GM06990 (cell line): ENCODE data around the gene MACROH2A1.

Experiments used
- DNase-seq: peaks from one replicate; pipeline ENCODE4 v3.0.0-alpha.2; 2011; ENCODE audit not compliant: insufficient read length; ENCODE audit errors: extremely low read depth
- H3K27me3 ChIP-seq: replicated peaks from 2 replicates; pipeline ENCODE4 v1.6.0; 2011; ENCODE audit warnings: low read length; ENCODE audit not compliant: control insufficient read depth, insufficient read depth
- H3K36me3 ChIP-seq: 2 replicates; pipeline ENCODE4 v1.5.1; 2011; ENCODE audit warnings: low read length; ENCODE audit not compliant: control insufficient read depth, insufficient read depth
- H3K4me3 ChIP-seq: replicated peaks from 2 replicates; pipeline ENCODE4 v1.5.1; 2011; ENCODE audit warnings: low read depth, mild to moderate bottlenecking, control low read depth, low read length
- TF ChIP-seq, protein P1 (sequence below): IDR thresholded peaks from 2 replicates; pipeline ENCODE4 v1.5.1; 2011; ENCODE audit warnings: low read length, control low read depth, mild to moderate bottlenecking, inconsistent platforms; ENCODE audit not compliant: insufficient read depth, poor library complexity, severe bottlenecking

The MACROH2A1 gene

DNA sequence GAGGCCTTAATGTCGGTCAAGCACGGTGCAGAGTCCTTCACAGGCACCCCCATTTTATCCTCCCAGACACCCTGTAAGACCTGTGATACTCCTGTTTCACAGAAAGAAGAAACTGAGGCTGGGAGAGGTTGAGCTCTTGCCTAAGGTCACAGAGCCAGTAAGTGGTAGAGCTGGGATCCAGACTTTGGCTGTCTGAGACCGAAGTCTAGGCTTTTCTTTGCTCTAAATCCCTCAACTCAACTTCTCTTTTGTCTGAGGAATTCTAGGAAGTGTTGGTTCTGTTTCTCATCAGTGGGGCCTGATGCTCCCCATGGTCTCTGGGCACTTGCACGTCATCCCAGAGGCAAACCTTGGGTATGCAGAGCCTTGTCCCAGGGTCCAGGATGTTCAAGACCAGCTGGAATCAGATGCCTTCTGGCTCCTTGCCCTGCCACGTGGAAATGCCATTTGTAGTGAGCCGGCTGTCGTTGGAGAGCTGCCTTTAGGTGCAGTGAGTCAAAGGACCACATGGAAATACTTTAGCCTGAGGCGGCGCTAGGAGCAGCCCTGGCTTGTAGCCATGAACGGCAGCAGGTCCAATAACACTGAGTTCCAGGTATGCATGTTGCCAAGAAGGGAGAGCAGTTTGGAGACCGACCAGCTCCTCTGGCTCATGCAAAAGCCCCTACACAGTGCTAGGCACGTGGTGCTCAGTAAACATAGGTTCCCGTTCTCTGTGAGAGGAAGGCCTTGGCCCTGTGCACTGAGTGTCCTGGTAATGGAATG is 38.9 kb upstream of the MACROH2A1 start:
- DNase-seq = no peak

DNA sequence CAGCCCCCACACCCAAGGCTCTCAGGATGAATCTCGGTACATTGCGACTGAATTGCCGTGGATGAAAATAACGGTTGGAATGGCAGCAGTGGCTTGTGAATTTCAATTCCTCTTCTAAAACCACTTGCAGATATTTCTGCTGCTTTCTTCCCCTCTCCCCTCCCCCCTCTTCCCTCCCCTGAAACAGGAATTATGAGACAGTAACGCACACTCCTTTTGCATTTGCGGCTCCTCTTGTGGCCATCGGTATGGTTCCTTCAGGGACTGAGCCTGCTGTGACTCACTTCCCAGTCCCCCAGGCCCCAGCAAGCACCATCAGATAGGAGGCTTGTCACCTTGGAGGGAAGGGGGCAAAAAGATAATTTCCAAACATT is 38.4 kb upstream of the MACROH2A1 start:
- H3K4me3 ChIP-seq = no peak overlapping the region

More for the DNA sequence above, 38.9 kb upstream of the MACROH2A1 start:
- H3K27me3 ChIP-seq = peaks cover 3% of the 10 kb centered on the region
- H3K36me3 ChIP-seq = no peaks in the 10 kb centered on the region
- H3K4me3 ChIP-seq = no peak overlapping the region
- TF ChIP-seq, protein P1, sequence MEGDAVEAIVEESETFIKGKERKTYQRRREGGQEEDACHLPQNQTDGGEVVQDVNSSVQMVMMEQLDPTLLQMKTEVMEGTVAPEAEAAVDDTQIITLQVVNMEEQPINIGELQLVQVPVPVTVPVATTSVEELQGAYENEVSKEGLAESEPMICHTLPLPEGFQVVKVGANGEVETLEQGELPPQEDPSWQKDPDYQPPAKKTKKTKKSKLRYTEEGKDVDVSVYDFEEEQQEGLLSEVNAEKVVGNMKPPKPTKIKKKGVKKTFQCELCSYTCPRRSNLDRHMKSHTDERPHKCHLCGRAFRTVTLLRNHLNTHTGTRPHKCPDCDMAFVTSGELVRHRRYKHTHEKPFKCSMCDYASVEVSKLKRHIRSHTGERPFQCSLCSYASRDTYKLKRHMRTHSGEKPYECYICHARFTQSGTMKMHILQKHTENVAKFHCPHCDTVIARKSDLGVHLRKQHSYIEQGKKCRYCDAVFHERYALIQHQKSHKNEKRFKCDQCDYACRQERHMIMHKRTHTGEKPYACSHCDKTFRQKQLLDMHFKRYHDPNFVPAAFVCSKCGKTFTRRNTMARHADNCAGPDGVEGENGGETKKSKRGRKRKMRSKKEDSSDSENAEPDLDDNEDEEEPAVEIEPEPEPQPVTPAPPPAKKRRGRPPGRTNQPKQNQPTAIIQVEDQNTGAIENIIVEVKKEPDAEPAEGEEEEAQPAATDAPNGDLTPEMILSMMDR = no peak

DNA sequence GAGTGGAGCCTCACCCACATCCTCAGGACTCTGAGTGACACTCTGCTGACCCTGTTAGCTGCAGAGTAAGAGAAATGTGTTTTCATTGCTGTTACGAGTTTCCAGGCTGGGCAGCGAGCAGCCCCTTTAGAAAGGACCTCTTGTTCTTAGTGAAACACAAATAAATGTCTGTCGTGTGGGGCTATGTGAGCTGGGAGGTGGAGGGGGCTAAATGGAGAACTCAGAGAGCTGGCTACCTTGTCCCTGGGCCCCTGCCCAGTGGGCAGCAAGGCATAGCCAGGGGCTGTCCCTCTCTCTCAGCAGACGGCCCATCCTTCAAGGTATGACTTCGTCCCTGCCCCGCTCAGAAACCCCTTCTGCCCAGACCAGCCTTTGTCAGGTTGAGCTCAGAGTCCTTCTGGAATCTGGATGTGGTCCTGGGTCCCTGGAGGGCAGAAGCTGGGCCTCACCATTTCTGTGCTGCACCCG is 38.0 kb upstream of the MACROH2A1 start:
- DNase-seq = no peak

More for the DNA sequence above, 38.4 kb upstream of the MACROH2A1 start:
- H3K36me3 ChIP-seq = no peaks in the 10 kb centered on the region
- peaks cover 3% of the 10 kb centered on the region for H3K27me3 ChIP-seq
- TF ChIP-seq, protein P1 = no peak
- DNase-seq = no peak

DNA sequence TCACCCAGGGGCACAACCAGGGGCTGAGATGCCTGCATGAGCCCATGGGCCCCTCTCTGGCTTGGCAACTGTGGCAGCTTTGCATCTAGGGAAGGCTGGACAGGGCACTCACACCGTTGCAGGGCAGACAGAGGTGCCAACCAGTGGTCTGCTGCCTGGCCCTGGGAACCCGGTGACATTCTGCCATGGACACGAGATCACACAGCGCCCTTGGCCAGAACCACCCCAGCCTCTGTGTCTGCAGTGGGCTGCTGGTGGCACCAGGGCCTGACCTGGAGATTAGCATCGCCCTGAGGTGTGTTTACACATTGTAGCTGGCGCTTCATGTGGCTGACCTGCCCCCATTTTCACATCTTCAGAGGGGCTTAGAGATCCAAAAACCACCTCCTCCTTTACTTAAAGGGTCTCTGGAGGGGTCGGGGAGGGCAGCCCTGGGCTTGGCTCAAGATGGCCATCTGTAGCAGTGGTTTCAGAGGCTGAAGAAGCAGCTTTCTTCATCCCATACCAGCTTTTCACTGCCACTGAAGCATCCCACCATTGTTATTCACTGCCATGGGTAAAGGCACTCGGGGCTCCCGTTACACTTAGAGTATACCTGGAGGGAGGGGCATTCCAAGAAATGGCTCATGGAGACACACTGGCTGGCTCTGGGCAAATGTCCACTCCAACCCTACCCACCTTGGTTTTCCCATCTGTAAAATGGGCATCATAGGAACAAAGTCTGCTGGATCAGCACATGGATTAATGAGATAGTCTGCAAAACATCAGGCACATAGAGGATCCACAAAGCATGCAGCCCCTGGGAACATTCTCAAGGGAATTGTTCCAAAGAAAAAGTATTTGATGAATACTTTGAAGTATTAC is 36.7 kb upstream of the MACROH2A1 start:
- H3K4me3 ChIP-seq = no peak overlapping the region
- no peaks in the 10 kb centered on the region for H3K36me3 ChIP-seq
- DNase-seq = no peak
- TF ChIP-seq, protein P1 = no peak
- peaks cover 3% of the 10 kb centered on the region for H3K27me3 ChIP-seq

More for the DNA sequence above, 38.0 kb upstream of the MACROH2A1 start:
- Histone ChIP-seq H3K4me3 (no peak overlapping the region), H3K36me3 (no peaks in the 10 kb centered on the region), H3K27me3 (peaks cover 3% of the 10 kb centered on the region)
- TF ChIP-seq, protein P1 = no peak

DNA sequence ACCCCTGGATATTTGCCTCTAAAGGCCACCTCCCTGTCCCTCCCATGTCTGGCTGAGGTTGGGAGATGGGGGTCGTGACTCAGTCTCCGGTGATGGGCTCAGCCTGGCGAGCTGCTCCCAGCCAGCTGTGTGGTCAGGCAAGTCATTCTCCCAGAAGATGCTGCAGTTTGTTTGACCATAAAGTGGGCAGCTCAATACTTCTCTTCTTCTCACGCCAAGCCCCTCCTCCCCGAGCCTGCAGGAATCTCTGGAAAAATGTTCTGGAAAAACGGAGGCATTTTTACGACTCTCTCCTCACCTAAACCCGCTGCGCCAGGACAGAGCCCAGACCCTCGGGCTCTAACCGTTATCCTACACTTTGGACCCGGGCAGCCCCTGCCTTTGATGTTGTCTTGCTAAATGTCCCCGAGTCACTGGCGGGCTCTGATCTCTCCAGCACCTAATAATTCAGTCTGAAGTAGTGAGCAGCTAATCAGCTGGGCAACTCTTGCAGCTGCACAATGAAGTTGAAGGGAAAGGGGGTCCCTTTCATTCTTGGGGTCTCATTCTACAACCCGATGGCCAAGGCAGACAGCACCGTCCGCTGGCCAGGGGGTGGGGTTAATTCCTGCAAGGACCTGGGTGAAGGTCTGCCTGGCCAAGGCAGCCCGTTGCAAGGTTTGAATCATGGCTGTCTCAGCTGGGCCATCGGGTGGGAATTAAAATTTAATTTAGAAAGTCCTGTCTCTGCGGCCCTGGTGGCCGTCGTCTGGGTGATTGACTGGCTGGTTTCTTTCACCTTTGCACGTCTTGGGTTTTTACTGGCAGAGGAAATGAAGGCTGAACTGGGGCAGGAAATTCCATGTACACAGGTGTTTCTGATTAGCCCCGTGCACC is 35.8 kb upstream of the MACROH2A1 start:
- Histone ChIP-seq H3K27me3 (peaks cover 3% of the 10 kb centered on the region), H3K4me3 (no peak overlapping the region), H3K36me3 (no peaks in the 10 kb centered on the region)
- TF ChIP-seq, protein P1 = no peak
- DNase-seq = no peak
